Heart left ventricle (tissue), 13 donors: ENCODE data around the gene SFPQ.

Experiments
- POLR2A ChIP-seq, 2 donors: fragments of 450-650 bp; IDR thresholded peaks; one replicate each; pipeline ENCODE4 v1.6.1; 2017; ENCODE audit warnings: antibody characterized with exemption in 2 of 2, mild to moderate bottlenecking in 2 of 2, moderate library complexity in 2 of 2
- TF ChIP-seq, protein P1 (sequence below), 12 donors: fragments of 200-600 bp; sonication (generic) in 4 of 12; IDR thresholded peaks; one replicate each; pipeline versions ENCODE4 v1.5.0 to v1.8.0; 2018 to 2022; ENCODE audit warnings: antibody characterized with exemption in 12 of 12, mild to moderate bottlenecking in 5 of 12
- donor health status: ischemic (EF 13 %, LVEDD 7.1; RV severe dilation, severe dysfunction).
- donor health status: DM: no; HTN: yes; CAD: no.
- donor health status: DM: no; HTN: no; CAD: no.
- donor health status: ischemic (EF 25% LVEDD 6.9; RV normal size, moderate dysfunction).
- donor health status: ischemic (EF 25% LVEDD 5.7; RV mildly dilated, moderate dysfunction).
- donor health status: ischemic (EF 35%, LVEDD 5.7; RV mildly dilated, moderate dysfunction).
- donor health status: nonischemic (EF 11% LVEDD 7.7; RV severe dilation, severe dysfunction).
- donor health status: DM: yes; HTN: yes; CAD: no.
- donor health status: PGD.
- donor health status: ischemic (EF 29% LVEDD 5.4; RV normal size, mild dysfunction).
- donor health status: nonischemic (EF 23%, LVEDD 6.1; RV moderate dilation, normal function).

DNA sequence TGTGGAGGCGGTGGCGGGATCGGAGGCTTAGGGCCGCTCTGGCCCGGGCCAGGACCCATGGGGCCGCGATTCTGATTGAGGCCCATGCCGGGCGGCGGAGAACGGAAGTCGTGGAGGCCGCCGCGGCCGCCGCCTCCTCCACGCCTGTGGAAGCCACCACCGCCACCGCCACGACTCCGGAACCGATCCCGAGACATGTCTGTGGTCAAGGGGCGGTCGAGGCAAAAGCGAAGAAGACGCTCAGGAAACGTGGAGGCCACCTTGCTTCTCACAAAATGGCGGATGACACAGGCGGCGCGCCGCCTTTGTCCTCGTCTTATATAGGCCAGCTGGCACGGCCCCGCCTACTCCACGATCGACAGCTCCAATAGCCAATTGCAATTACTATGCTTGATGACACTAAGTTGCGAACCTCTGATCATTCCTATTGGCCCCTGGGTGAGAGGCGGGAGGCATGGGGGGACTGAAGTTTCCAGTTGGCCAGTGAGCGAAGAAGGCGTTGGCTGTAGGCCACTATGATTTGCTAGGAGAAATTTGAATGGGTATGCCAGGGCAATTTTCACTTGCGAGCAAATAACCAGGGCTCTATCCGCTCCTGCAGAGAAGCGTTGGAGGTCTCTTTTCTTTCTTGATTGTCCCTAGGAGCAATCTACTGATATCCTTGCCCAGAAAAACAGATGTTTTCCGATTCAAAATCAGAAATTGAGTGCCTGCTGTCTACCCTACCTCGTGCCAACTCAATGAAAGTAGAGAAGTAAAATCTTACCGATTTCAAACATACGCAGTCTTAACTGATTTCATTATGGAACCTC lies at the start of gene SFPQ:
- TF ChIP-seq, protein P1, sequence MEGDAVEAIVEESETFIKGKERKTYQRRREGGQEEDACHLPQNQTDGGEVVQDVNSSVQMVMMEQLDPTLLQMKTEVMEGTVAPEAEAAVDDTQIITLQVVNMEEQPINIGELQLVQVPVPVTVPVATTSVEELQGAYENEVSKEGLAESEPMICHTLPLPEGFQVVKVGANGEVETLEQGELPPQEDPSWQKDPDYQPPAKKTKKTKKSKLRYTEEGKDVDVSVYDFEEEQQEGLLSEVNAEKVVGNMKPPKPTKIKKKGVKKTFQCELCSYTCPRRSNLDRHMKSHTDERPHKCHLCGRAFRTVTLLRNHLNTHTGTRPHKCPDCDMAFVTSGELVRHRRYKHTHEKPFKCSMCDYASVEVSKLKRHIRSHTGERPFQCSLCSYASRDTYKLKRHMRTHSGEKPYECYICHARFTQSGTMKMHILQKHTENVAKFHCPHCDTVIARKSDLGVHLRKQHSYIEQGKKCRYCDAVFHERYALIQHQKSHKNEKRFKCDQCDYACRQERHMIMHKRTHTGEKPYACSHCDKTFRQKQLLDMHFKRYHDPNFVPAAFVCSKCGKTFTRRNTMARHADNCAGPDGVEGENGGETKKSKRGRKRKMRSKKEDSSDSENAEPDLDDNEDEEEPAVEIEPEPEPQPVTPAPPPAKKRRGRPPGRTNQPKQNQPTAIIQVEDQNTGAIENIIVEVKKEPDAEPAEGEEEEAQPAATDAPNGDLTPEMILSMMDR (IDR thresholded peaks at IDR 0.05), result no peak
- peak; percentile 40 to 92 for TF ChIP-seq POLR2A (IDR thresholded peaks at IDR 0.05)
